Measurements from ENCODE around the gene F3.
A peak's percentile ranks its signal among the peaks of the same experiment; 100 is the strongest.

The F3 gene

GRCh38 chr1:94527447-94528031 lies 14.0 kb downstream of the F3 start:
- no peak for DNase-seq (ENCODE audit: low read depth)

DNA sequence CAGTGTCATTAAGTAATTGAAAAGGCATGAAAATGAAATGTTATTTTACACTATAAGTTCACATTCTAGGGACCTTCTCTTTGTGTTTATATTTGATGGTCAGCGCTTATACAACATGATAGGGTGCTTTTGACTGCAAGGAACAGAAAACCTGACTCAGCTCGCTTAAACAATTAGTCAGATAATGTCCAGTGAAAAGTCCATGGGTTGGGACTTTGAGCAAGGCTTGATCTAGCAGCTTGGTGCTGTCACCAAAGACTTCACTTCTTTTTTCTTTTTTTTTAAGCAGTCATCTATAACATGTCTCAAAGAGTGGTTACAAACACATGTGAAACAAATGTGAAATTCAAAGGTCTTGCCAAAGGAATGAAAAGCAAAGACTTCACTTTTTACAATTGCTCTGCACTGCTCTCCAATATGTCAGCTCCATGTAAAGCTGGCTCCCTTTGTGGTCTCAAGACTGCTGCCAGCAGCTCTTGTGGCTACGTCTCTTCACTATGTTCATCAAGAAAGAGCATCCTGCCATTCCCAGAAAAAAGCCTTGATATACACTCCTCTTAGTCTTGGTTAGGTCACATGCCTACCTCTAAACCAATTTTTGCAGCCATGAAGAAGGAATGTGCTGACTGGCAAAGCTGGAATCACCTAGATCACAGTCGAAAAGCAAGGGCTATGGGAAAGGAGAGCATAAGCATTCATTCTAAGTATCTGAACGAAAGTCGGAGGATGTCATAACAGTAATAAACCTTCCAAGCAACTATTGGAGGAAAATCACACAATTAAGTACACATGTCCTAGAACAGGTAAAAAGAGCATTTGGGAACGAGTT lies 15.2 kb downstream of the F3 start:
- no peak for DNase-seq (ENCODE audit: low read depth)

GRCh38 chr1:94524531-94524930 lies 17.0 kb downstream of the F3 start:
- DNase-seq (ENCODE audit: low read depth), result no peak

GRCh38 chr1:94522304-94522703 lies 19.3 kb downstream of the F3 start:
- no peak for DNase-seq (ENCODE audit: low read depth)

DNA sequence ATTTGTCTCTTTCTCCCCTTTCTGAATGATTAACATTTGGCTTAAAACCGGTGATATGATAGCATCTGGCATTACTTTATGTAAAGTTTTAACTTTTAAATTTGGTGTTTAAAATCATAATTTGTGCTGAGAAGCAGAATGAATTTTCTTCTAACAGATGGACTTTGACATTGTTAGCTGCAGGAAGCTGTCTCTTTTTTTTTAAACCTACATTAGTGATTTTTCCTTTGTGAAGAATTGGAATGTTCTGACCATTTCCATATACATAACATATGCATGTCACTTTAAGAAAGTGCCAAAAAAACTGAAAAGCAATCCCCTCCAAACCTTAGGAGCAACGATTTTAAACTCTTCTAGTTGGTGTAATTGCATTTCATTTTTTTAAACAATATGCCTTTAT lies 22.2 kb downstream of the F3 start:
- no peak for DNase-seq (ENCODE audit: low read depth)

DNA sequence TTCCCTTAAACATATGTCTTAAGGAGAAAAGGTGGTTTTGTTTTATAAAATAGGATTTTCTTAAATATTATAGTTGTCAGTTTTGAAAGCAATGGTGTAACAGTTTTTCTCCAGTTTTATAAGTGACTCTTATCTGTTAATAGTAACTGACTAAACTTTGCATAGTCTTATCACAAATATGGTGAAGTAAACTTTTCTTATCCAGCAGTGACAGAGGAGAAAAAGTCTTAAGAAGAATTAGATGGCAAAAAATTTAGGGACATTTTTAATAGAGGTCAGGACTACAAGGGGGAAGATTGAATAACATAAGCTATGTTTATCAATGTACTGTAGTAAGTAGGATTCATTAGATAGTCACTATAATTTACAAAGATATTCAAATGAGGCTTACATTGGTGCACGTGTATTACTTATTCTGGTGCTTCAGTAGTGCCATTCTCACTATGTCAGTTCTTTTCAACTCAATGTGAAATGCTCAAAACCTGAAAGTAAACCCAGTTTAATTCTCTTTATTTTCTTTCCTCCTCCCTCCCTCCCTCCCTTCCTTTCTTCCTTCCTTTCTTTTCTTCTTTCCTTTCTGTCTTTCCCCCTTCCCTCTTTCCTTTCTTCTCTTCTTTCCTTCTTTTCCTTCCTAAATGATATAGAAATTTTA lies 26.1 kb downstream of the F3 start:
- no peak for DNase-seq (ENCODE audit: low read depth)

DNA sequence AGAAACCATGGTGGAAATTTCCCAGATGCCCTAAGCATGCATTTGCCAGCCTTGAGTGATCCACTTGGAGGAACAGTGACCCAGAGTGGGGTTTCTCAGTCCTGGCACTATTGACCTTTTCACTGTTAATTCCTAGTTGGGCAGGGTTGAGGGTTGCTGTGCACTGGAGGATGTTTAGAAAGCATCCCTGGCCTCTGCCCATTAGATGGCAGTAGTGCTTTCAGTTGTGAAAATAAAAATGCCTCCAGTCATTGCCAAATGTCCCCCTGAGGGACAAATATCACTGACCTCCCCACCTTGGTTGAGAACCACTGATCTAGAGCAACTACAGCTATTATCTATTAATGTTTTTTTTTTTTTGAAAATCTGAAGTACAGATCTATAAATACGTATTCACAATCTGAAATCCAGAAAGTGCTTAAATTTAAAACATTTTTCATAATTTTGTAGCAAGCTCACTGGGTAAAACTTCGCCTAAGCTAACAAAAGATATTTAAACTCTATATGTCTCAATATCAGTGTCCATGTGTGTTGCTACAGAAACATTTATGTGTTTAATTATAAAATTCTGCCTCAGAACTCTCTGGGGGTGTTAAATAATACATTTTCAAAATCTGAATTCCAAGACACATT lies 27.3 kb downstream of the F3 start:
- DNase-seq (ENCODE audit: low read depth), result no peak

GRCh38 chr1:94512816-94513215 lies 28.7 kb downstream of the F3 start:
- no peak for DNase-seq (ENCODE audit: low read depth)

DNA sequence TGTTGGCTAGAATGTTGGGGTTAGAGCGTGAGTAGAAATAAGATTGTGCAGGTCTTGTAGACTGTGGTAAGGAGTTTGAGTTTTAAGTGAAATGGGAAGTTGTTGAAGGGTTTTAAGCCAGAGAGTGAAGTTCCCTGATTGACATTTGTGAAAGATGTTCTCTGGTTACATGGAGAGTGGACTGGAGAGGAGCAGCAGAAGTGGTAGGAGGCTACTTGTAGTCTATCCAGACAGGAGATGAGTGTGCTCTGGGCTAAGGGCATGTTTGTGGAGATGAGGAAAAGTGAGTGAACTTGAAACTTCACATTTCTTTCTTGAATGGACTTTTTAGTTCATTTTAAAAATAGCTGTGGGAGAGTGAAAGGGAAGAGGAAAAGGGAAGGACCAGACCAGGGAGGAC lies 37.0 kb downstream of the F3 start:
- DNase-seq (ENCODE audit: low read depth), result no peak

GRCh38 chr1:94503153-94503552 lies 38.4 kb downstream of the F3 start:
- no peak for DNase-seq (ENCODE audit: low read depth)

DNA sequence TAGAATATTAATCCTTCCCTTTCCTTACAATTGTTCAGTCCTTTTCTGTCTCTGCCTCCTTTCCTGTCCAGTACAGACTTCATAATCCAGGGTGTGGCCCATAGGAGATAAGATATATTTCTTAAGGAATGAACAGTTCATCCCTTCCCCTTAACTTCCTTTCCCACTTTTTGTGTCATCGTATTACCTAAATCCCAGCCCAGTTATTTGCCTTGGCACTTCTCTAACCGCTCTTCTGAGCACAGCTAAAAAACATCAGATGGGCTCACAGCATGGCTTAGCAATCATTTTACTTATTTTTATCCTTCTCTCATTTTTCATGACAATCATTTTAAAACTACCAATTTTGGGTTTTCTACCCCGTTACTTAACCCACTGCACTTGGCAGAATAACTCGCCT lies 39.6 kb downstream of the F3 start:
- DNase-seq (ENCODE audit: low read depth), result no peak

DNA sequence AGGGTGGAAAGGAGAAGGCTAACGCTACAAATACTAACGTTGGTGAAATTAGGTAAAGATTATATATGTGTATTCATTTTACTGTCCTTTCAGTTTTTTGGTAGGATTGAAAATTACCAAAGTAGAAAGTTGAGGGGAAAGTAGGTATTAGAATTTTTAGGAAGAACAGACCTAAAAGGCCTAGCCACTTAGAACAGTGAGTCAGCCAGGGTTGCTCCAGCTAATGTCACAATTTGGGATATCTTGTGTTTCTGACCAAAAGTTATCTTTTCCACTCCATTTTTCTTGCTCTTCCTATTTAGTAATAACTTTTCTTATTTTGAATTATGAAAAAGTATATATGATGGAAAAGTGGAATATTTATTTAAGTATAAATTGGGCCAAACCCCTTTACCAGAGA lies 40.1 kb downstream of the F3 start:
- DNase-seq (ENCODE audit: low read depth), result no peak

- DNase-seq (ENCODE audit: low read depth), result no peak
Observed at GRCh38 chr1:94496076-94496755, 45.3 kb downstream of the F3 start.

DNA sequence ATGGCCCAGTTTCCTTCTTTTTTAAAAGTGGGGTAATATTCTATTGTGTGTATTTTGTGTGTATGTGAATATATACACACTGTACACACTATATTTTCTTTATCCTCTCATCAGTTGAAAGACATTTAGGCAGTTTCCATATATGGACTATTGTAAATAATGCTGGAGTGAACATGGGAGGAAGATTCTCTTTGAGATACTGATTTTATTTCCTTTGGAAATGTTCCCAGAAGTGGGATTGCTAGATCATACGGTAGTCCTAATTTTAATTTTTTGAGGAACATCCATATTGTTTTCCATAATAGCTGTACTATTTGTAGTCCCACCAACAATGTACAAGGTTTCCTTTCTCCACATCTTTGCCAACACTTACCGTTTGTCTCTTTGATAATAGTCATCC lies 51.0 kb downstream of the F3 start:
- no peak for DNase-seq (ENCODE audit: low read depth)

DNA sequence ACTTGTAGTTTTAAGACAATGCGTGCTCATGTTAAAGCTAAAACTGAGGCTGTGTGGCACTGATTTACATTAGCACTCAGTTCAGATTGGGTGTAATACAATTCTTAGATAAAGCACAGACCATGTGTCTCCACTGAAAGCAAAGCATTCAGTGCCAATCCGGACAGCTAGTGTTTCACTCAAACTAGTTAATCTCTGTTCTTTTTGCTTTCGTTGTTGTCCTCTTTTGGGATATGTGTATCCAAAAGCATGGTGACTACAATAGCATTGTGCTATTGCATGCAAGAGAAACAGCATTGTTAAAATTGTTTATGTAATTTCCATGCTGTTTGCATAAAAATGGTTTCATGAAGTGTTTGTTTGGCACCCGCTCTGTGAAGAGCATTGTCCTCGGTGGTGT lies 54.6 kb downstream of the F3 start:
- DNase-seq (ENCODE audit: low read depth), result no peak

- DNase-seq (ENCODE audit: low read depth), result peak; percentile 34
Observed at GRCh38 chr1:94481473-94481933, 60.1 kb downstream of the F3 start.

DNA sequence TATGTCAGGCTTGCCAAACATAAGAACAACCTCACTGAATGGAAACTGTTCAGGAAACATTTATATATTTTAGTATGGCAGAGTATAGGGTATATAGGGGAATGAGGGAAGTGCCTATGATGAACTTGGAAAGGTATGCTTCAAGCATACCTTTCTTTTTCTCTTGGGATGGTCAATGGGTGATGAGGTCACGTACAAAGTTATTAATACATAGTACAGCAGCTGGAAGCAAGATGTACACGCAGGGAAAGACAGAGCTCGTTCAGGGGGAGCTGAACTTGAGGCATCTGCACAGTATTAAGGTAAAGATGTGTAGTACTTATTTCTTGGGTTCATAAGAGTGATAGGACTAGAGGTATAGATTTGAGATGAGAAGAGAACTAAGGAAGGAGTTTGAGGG lies 61.9 kb downstream of the F3 start:
- no peak for DNase-seq (ENCODE audit: low read depth)

Data from CMK (cell line).